ENCODE data around the gene TRIM65. TPM values are rescaled to one million over a fixed set of nuclear protein-coding genes. Genes with fewer than 3 reads are reported as not detected.

TRIM65 gene
- total and polyA plus RNA-seq, 10 of the 15 experiments (the other 5 are each of a cell fraction or from before 2014, with no cell fraction given): 1.4 to 26.0 (median 10.8) TPM

GRCh38 chr17:75895370-75896155, 1.2 kb downstream of the TRIM65 start (continued):
- TF ChIP-seq CTCF (IDR thresholded peaks at IDR 0.05 in 2 of 3, conservative IDR thresholded peaks at IDR 0.05 in 1 of 3; ENCODE audit: control insufficient read depth in 2 of 3, extremely low read depth in 1 of 3, insufficient read depth in 1 of 3, low read depth in 3 of 3, low read length in 3 of 3): peak; percentile 14 to 42 (median 41); a peak in 4 of 6 replicates

- peaks cover 4% of the 10 kb centered on the region in 2 experiments; a peak in 3 of 4 replicates for H3K36me3 ChIP-seq (ENCODE audit: control insufficient read depth in 2 of 2, insufficient read depth in 2 of 2, low read length in 1 of 2)
- 0 out of 2 replicates have a peak, but pooled peaks have one; percentile 48 for TF ChIP-seq HDGF (IDR thresholded peaks at IDR 0.05)
- 0 out of 2 replicates have a peak, but pooled peaks have one; percentile 16 for TF ChIP-seq POLR2AphosphoS5 (IDR thresholded peaks at IDR 0.05; ENCODE audit: low read length)
- no peak for TF ChIP-seq NFIC (IDR thresholded peaks at IDR 0.05; ENCODE audit: low read depth, low read length)
- POLR2A ChIA-PET: interaction anchor here (1.0 to 1.3 kb wide), 2 partner anchors 38 to 298 kb away, joined by 3 read pairs; no protein-coding TSS in a partner anchor
- CTCF ChIA-PET: interaction anchor here (1.0 to 4.8 kb wide), 4 partner anchors 12 to 40 kb away, joined by 3 to 43 read pairs (median 14); partner anchors contain the start of genes TRIM47 and WBP2
- no peak overlapping the region for H2AFZ ChIP-seq (ENCODE audit: control insufficient read depth, low read depth, low read length)
- WGBS (ENCODE audit: insufficient coverage, insufficient replicate concordance, low lambda C conversion rate, missing lambda C conversion rate): 90% methylated on average over 19 of the region's 22 CpGs
- no peak overlapping the region; the same call in 1 of the 2 replicates for H3K4me2 ChIP-seq (ENCODE audit: control insufficient read depth, insufficient read depth)
- in situ Hi-C loops (cut with MboI) (no loop called here), intact Hi-C loops (cut with micrococcal nuclease; ENCODE audit: unreplicated experiment) (no loop called here)
- H3K4me1 ChIP-seq (ENCODE audit: control insufficient read depth, insufficient read depth, low read length): peaks cover 6% of the 10 kb centered on the region
- SMC1A ChIA-PET (ENCODE audit: uncharacterized antibody, unreplicated experiment): interaction anchor here (0.7 kb wide), 1 partner anchor 114 kb away, joined by 3 read pairs; no protein-coding TSS in a partner anchor
- no TSS peak for BruUV-seq (replicated peaks)
- FAIRE-seq (no peak), DNase-seq (ENCODE audit: low read depth, low spot score) (no peak), ATAC-seq (no peak)
- H3K27ac ChIP-seq (ENCODE audit: control insufficient read depth, insufficient read depth): no peak overlapping the region
- H3K9me3 ChIP-seq (replicated peaks; ENCODE audit: control insufficient read depth, insufficient read depth, low read length): no peaks in the 10 kb centered on the region
- H3K27me3 ChIP-seq (replicated peaks in 1 of 2; ENCODE audit: control insufficient read depth in 2 of 2, insufficient read depth in 2 of 2, low read length in 1 of 2): no peaks in the 10 kb centered on the region
- peaks cover 15% of the 10 kb centered on the region for H3K79me2 ChIP-seq (ENCODE audit: control insufficient read depth, insufficient read depth, low read length)
- no peak overlapping the region for H3K9ac ChIP-seq (ENCODE audit: control insufficient read depth, insufficient read depth, low read length)
- no peaks in the 10 kb centered on the region for H4K20me1 ChIP-seq (ENCODE audit: control insufficient read depth, insufficient read depth)
- RAD21 ChIA-PET (ENCODE audit: unreplicated experiment): interaction anchor here (1.2 to 4.5 kb wide), 2 partner anchors 39 to 85 kb away, joined by 3 to 32 read pairs; partner anchors contain the start of genes ACOX1, TEN1 and WBP2
- no peak overlapping the region for H3K4me3 ChIP-seq
These were observed 2.6 kb downstream of the TRIM65 start for GRCh38 chr17:75894049-75894733.

Data from GM12878 (cell line).